Mesenteric fat pad (tissue), 1 donor: Measurements from ENCODE around the gene TMEM190. TPM values are rescaled to one million over a fixed set of nuclear protein-coding genes. Genes with fewer than 3 reads are reported as not detected.
A peak's percentile ranks its signal among the peaks of the same experiment; 100 is the strongest.
"Not testable (repeated sequence)": the region's sequence is repeated elsewhere in the genome, so short reads cannot be mapped to it uniquely, and the experiment has no call there.

ENCODE experiments used
- DNase-seq: peaks from one replicate; pipeline ENCODE4 v3.0.0-alpha.2; 2020; ENCODE audit warnings: low spot score
- total RNA-seq: library from RNA; stranded (reverse); fragmentation: NEBNext Ultra II Directional; extraction: Animal tissue kit (Norgen Biotek cat#: 25700); gene quantifications from one replicate; pipeline ENCODE4 v1.2.1, GENCODE V29; 2021
- donor health status: DM: yes; HTN: yes; CAD: no.

The TMEM190 gene
- total RNA-seq, 1 donor from 2014 or later = not detected

DNA sequence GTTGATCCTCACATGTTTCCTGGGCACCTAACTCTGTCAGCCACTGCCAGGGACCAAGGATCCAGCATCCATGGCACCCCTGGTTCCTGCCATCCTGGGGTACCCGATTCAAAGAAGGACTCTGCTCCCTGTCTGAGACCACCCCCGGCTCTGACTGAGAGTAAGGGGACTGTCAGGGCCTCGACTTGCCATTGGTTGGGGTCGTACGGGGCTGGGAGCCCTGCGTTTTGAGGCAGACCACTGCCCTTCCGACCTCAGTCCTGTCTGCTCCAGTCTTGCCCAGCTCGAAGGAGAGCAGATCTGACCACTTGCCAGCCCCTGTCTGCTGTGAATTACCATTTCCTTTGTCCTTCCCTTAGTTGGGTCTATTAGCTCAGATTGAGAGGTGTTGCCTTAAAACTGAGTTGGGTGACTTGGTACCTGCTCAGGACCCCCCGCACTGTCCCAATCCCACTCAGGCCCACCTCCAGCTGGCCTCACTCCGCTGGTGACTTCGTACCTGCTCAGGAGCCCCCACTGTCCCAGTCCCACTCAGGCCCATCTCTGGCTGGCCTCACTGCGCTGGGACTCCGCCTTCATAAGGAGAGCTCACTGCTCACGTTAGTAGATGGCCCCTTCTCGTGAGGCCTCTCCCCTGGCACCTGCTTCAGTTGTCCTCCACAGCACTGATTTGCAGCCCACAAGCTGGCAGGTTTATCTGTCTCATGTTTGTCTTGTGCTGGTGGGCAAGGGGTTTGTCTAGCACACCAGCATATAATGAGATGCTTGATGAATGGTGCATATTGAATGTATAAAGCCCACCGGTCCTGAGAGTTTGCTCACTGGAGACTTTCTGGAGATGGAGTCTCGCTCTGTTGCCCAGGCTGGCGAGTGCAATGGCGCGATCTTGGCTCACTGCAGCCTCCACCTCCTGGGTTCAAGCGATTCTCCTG, 13.0 kb downstream of the TMEM190 start:
- DNase-seq = no peak

DNA sequence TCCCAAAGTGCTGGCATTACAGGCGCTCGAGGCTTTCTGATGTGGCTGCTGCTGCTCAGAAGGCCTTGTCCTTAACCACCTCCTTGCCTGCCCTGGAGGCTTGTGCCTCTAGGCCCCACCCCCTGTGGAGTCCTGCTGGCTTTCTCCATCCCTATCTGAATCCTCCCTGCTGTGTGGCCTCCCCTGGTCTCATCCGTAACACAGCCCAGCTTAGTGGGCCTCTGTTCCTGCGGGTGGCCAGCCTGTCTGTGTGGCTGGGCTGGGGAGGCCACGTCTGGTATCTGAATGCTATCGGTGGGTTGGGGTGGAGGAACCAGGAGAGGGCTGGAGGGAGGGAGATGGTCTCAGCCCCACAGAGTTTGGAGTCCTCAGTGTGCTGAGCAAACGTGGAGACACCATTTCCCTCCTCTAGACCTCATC, 13.8 kb downstream of the TMEM190 start:
- DNase-seq = no peak

DNA sequence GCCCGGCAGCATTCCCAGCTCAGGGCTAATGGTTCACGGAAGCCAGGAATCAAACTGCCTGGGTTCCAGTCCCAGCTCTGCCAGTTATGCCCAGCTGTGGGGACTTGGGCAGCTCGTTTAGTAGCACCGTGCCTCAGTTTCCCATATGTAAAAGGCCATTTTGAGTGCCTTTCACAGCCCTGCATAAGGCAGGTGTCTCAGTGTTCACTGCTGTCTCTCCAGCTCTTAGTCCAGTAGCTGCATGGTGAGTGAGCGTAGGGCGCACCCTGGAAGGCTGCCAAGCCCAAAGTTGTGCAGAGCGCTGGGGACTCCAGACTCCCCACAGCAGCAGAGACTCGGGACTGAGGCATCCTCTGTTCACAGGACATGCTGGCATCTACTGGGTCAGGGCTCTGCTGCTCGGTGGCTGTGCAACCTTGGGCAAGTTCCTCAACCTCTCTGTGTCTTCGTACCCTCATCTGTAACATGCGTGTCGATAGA, 14.6 kb downstream of the TMEM190 start:
- no peak for DNase-seq

DNA sequence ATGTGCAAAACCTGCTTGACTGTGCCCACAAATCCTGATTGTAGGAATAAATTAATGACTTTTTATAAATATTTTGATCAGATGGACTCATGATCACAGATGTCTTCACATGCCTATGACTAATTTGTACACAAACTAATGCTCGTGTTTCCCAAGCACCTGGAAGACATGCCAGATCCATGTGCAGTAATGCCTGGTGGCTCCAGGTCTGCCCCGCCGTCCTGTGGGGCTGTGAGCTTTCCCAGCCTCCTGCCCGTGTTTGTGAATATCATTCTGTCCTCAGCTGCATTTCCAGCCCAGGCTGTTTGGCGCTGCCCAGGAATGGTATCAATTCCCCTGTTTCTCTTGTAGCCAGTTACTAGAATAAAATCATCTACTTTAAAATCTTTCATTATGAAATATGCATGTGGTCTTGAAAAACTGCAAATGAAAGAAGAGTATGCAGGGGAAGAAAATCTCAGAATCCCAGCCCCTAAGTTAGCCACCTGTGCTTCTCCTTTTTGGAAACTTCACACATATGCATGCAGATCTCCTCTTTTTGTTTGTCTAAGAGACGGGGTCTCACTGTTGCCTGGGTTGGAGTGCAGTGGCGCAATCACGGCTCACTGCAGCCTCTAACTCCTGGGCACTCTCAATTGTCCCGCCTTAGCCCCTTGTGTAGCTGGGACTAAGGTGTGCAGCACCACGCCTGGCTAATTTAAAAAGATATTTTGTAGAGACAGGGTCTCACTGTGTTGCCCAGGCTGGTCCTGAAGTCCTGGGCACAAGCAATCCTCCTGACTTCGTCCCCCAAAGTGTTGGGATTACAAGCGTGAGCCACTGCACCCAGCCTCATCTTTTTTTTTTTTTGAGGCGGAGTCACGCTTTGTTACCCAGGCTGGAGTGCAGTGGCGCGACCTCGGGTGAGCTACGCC, 15.3 kb downstream of the TMEM190 start:
- no peak for DNase-seq

DNA sequence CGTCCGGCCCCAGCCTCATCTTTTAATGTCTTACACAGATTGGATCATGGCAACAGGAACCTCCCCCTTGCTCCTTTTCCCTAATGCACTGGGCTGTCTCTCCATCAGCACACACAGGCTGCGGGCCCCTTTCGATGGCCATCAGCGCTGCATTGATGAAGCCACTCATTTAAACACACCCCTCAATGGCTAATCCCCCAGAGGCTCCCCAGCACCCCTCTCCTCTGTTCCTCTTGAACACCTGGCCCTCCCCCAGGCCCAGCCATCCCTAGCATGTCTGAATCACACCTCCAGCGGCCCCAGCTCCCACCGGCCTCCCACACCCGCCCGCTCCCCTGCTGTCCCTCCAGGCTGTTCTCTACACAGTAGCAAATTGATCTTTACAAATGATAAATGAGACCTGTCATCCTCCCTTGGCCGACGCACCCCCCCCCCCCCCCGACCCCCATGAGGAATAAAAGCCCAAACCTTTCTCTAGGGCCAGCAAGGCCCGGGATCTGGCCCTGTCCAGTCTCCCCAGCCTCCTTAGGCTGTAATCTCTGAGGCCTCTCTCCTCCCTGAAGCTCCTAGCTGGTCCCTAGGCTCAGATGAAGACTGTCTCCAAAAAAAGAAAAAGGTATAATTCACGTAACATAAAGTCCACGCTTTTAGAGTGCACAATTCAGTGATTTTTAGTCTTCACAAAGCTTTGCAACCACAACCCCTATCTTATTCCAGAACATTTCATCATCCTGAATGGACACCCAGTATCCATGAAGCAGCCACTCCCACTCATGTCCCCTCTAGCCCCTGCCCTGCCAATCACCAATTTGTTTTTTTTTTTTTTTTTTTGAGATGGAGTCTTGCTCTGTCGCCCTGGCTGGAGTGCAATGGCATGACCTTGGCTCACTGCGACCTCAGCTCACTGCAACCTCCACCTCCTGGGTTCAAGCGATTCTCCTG, 16.5 kb downstream of the TMEM190 start:
- DNase-seq = no peak

DNA sequence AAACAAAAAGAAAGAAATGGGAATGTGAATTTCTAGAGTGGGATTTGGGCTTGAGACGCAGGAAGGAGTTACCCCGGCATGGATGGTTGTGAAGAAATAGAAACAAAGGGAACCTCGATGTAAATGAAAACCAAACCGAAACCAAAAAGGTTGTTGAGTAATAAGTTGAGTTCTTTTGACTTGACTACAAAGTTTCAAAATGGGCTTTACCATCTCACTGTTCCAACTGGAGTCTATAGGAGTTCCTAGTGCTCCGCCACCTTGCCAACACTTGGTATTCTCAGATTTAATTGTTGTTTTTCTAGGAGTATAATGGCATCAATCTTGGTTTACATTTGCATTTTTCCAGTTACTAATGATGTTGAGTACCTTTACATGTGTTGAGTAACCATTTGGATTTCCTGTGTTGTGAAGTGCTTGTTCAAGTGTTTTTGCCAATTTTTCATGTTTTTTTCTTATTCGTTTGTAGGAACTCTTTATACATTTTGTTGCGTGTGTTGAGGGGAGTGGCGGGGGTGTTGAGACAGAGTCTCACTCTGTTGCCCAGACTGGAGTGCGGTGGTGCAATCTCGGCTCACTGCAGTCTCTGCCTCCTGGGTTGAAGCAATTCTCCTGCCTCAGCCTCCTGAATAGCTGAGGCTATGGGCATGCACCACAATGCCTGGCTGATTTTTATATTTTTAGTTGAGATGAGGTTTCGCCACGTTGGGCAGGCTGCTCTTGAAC, 21.7 kb downstream of the TMEM190 start:
- no peak for DNase-seq

DNA sequence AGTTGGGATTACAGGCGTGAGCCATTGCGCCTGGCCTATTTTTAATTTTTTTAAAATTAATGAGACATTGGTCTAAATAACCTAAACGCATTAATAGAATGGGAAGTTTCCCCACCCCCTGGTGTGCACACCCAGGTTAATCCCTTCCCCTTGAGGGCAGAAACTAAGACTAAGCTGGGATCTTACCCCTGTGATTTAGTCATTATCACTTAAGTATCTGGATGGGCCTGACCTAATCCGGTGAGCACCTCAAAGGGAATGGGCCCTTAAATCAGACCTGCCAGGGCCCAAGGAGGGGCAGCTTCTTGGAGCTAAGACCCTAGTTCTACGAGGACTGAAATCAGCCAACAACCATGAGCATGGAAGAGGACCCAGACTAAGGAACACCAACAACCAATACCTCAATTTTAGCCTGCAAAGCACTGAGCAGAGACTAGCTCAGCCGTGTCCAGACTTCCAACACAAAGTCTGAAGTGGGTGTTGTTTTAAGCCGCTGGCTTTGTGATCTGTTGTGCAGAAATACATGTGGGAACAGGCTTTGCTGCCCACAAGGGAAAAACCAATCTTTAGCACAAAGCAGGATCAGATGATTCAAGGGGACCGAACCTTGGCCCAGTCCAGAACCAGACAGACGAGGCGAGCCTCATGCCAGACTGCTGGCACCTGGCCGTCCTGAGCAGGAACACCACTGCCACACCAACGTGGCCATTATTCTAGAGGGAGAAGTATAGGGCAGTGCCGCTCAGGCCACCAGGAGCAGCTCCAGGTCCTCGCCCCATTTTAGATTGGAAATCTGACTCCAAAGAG, 23.9 kb downstream of the TMEM190 start:
- no peak for DNase-seq

DNA sequence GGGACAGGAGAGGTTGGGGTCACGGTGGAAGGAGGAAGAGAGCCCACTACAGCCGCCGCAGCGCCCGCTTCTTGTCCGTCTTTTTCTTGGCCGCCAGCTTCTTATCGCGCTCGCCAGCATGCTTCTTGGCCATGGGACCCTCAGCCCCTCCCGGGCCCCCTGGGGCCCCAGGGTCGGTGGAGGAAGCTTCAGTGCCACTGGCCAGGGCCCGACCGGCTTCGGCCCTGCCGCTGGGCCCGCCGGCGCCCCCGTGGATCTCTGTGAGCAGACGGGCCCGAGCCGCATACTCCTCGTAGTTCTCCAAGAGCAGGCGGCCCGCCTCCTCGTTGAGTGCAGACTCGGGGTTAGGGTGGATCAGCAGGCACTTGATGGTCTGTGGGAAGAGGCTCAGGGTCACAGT, 24.8 kb downstream of the TMEM190 start:
- DNase-seq = not testable (repeated sequence)

DNA sequence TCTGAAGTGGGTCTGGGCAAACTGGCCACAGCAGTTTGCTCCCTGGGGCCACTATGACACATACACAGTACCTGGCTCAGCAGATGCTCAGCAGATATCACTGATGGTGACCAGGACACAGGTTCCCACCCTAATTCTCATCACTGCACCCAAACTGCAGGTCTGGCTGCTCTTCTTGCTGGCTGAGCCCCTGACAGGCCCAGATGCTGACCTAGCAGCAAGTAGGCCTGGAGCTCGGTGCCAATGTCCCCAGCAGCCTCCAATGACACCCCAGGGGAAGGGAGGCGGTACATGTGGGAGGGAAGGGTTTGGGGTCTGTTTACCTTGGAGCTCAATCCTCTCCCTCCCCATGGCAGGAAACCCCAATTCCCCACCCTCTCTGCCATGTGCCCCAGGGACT, 25.9 kb downstream of the TMEM190 start:
- DNase-seq = no peak

DNA sequence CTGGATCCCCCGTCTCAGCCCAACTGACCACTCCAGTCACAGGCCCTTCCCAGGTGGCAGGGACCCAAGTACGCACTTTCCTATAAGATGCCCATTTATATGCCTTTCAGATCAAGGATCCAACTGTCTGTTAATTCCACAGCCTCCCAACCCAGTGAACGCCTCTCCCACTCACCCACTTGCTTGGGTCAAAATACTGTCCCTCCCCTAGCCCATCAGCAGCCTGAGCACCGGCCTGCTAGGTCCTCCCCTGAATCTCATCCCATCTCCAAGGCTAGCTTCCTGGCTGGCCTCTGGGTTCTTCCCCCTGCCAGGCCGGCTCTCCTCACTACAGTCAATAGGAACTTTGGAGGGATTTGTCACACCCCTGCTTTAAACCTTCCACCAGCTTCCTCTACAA, 29.0 kb downstream of the TMEM190 start:
- no peak for DNase-seq

DNA sequence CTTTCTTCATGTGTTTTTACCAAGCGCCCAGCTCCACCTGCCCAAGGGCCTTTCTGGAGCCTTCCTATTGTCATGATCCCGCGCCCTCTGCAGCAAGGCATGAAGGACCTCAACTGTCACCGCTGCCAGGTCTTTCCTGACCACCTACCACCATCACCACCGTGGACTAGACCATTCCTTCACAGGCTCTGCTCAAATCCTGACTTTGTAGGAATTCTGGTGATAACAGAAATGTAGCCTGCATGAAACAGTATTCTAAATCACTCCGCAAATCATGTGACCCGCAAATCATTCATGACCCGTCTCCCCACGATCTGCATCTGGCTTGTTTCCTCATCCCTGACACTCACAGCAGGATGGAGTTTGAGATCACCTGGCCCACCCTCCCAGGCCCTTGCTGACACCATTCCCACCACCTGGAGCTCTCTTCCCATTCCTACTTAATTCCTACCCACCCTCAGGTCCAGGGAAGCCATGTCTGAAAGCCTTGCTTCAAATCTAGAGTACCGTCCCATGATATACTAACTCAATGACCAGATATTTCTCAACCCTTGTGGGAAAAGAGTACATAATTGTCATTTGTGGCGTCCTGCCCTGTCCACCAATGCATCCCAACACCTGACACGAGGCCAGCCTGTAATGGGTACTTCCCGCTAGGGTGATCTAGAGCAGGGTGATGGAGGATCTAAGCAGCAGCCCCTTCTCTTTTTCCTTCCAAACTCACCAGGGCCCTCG, 29.6 kb downstream of the TMEM190 start:
- DNase-seq = no peak

DNA sequence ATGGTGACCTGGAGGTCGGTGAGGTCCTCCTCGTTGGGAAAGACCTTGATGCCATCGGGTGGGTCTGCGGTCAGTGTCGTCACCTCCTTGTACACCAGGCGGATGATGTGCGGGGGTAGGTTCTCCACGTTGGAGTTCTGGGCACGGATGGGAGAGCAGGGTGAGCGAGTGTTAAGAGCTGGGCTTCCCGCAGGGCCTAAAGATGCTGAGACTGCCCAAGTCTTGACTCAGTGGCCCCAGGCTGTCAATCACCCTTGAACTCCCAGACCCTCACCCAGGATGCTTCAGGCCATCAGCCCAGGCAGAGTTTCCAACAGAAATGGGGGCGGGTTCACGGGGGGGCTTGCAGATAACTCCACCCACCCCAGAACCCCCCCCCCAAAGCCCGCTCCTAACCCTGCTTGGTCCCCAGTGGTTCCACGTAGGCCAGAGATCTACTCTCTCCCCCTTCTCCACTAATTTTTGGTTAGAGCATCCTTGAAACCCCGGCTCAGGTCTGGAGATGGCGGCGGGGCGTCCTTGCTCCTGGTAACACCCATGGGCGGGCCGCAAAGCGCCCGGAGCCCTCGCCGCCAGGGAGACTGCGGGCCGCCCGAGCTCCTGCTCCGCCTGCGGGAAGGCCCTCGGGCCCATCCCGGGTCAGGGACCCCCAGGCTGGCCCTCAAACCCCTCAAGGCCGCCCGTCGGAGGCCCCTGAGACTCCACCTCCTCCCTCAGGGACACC, 30.4 kb downstream of the TMEM190 start:
- DNase-seq = no peak

DNA sequence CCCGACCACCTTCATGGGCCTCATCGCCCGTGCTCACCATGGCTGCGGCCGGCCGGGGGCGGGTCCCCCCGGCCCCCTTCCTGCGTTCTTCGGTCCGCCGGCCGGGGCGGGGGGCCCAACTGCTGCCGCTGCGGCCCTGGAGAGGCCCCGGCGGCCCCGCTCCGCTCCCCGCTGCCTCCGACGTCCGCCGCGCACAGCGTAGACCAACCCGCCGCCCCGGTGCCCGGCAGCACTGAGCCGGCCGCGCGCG, 30.8 kb downstream of the TMEM190 start, which contains the start of gene UBE2S:
TSS of gene UBE2S (minus strand) at position 239 of the 250 bp plus-strand sequence. CDS start at position 40, 199 bp downstream.
- not testable (repeated sequence) for DNase-seq

DNA sequence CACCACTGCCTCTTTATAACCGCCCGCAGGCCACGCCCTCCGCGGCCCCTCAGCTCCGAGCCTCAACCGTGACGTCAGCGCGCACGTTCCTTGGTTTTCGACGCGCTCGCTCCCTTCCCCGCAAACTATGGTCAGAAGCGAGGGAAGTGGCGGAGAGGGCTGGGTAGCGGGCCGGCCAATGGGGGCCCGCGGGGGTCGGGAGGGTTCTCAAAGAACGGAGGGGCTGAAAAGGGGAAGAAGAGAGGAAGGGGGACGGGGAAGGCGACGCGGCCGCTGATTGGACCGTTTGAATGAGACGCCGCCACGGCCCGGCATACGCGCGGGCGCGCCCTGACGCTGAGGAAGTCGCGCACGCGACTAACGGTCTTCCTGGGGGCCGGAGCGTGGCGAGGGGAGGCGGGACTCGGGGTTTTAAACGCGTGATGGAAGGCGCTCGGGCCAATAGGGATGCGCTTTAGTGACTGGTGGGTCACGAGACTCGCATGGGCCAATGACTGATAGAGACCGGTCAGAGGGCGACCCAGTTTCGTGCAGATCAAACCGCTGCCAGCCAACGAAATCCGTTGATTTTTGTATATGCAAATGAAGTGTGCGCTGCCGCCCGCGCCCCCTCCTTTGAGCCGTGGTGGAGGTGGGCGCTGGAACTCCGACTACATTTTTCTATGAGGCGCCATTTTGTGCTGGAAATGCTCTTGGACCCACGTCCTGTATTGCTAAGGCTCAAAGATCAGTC, 31.3 kb downstream of the TMEM190 start:
- DNase-seq = peak; percentile 99

DNA sequence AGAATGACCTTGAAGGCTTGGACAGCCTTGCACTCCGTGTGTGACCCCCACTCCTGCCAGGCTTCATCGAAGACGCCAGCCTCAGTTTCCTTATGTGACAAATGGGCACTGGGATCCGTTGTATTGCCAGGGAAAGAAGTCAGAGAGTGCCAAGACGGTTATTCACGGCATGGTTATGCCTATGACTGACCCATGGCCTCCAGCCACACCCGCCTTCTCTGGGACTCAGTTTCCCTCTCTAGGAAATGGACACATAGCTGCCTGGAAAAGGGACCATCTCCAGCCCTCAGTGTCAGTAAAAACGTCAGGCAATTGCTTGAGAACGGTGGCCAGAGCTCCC, 31.9 kb downstream of the TMEM190 start:
- no peak for DNase-seq

DNA sequence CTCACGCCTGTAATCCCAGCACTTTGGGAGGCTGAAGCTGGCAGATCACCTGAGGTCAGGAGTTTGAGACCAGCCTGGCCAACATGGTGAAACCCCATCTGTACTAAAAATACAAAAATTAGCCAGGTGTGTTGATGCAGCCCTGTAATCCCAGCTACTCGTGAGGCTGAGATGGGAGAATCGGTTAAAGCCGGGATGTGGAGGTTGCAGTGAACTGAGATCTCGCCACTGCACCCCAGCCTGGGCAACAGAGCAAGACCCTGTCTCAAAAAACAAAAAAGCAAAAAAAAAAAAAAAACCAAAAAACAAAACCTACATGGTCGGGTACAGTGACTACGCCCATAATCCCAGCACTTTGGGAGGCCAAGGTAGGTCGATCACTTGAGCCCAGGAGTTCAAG, 32.6 kb downstream of the TMEM190 start:
- not testable (repeated sequence) for DNase-seq

DNA sequence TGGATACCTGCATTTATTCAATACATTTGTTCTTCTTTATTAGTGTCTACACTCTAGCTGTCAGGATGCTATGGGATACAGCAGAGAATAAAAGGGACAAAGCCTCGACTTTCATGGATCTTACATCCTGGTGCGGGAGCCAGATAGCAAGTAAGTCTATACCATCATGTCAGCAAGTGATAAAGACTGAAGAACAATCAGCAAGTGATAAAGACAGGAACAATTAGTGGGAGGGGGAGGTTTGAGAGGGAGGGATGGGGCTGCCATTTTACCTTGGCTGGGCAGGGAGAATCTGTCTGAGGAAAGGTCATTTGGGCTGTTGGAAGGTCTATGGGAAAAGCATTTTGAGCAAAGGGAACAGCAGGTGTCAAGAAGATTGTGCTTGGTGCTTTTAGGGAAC, 33.5 kb downstream of the TMEM190 start:
- DNase-seq = no peak
